ENCODE measurements around the gene ATXN7L1. TPM values are rescaled to one million over a fixed set of nuclear protein-coding genes. Genes with fewer than 3 reads are reported as not detected.

ATXN7L1 gene
- total RNA-seq, 4 donors from 2014 or later, result 5.9 to 21.2 (median 7.7) TPM

DNA sequence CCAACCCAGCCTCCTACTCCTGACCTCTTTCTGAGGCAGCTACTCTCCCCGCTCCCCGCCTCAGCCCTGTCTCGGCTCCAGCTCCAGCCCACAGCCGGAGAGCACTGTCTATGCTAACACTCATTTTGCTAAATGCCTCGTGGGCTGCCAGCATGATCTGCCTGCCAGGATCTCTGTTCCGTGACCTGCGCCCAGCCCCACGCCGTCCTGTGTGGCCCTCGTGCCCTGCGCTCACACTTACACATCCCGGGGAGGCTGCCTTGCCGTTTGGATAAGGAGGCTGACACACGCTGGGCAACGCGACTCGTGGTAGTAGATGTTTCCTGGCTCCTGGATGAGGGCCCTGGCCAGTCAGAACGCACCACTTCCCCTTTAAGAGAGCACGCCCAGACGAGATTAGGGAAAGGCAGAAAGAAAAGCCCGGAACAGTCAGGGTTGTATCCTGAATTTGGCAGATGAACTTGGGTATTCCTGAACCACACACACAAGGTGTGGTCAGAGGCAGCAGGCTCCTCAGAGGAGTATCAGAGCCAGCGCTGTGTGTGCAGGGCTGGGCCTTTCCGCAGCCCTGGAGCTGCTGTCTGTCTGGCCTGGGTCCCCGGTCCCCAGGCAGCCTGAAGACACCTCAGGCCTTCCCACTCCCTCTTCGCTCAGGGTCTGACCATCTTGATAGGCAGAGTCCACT lies 197.4 kb downstream of the ATXN7L1 start:
- peak; percentile 90 for ATAC-seq
- peak in 1 of 2 donors; percentile 42 for TF ChIP-seq POLR2A (IDR thresholded peaks at IDR 0.05)
- peak; percentile 94 for TF ChIP-seq POLR2AphosphoS5 (IDR thresholded peaks at IDR 0.05)
- TF ChIP-seq EP300 (IDR thresholded peaks at IDR 0.05), result no peak
- Histone ChIP-seq H3K9me3 (no peaks in the 10 kb centered on the region), H3K36me3 (no peaks in the 10 kb centered on the region), H3K4me3 (peak overlapping the region; percentile 16 to 51), H3K27ac (peak overlapping the region; percentile 18 to 87 (median 86)), H3K27me3 (no peaks in the 10 kb centered on the region), H3K4me1 (peaks cover 0 to 85% (median 20%) of the 10 kb centered on the region in 3 donors)
- 4 to 33% methylated on average over 3 to 7 of the region's 25 CpGs for WGBS, 2 donors (ENCODE audit: low coverage in 1 of 2)

DNA sequence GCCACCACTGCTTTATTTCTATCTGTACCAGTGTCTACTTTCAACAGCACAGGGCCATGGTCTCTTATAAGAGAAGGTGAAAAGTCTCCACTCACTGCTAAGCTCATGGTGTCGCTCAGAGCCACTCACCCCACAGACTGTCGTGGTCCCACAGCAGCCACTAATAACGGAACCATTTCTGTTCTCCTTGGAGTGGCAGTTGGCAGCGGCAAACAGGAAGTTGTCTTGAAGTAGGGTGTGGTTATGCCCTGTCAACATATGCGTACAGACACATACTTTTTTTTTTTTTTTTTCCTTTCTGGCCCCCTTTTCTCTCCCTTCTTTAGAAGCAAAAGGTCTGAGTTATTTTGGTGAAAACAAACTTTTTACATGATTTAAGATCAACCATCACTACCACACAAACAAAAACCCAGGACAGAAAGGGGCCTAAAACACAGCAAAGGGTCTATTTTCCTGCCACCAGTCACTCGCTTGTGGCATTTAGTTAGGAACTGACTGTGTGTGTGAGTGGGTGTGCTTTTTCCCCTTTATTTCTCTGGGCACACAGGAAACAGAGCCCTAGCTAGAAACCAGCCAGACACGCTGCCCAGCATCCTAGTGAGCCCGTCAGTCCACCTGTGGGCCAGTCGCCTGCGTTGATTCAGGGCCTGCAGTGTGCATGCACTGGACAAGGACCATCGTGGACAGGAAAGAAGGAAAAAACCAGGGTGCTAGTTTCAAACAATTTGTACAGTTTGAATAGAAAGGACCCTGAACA lies 198.4 kb downstream of the ATXN7L1 start:
- H3K36me3 ChIP-seq, result no peaks in the 10 kb centered on the region
- no peak for ATAC-seq
- peaks cover 0 to 91% (median 30%) of the 10 kb centered on the region in 3 donors for H3K4me1 ChIP-seq
- no peak for TF ChIP-seq POLR2AphosphoS5 (IDR thresholded peaks at IDR 0.05)
- no peak for TF ChIP-seq EP300 (IDR thresholded peaks at IDR 0.05)
- no peaks in the 10 kb centered on the region for H3K27me3 ChIP-seq
- WGBS, 2 donors (ENCODE audit: low coverage in 1 of 2), result 58 to 72% methylated on average over 4 to 10 of the region's 11 CpGs
- peak overlapping the region in 1 of 2 donors; percentile 51 for H3K4me3 ChIP-seq
- peak overlapping the region; percentile 18 to 87 (median 86) for H3K27ac ChIP-seq
- H3K9me3 ChIP-seq, result no peaks in the 10 kb centered on the region

DNA sequence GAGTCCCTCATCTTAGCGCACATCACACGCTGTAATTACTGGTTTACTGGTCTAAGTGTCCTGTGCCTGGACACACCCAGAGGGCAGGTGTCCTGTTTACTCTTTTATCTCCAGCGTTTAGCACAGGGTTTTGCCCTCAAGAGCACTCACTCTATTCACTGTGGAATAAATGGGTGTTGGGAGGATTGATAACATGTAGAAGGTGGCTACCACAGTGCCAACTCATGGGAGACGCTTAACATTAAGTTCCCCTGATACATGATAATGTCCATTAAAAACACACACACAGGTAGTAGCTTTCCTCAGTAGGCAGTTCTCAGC lies 199.0 kb downstream of the ATXN7L1 start:
- Histone ChIP-seq H3K27me3 (no peaks in the 10 kb centered on the region), H3K4me1 (peaks cover 0 to 91% (median 31%) of the 10 kb centered on the region in 3 donors), H3K4me3 (no peak overlapping the region), H3K36me3 (no peaks in the 10 kb centered on the region), H3K9me3 (no peaks in the 10 kb centered on the region), H3K27ac (peak overlapping the region in 3 of 4 donors; percentile 1 to 87 (median 20))
- no peak for ATAC-seq
- WGBS, 2 donors (ENCODE audit: low coverage in 1 of 2), result 80 to 100% methylated on average over 1 to 2 of the region's 4 CpGs
- TF ChIP-seq EP300 (IDR thresholded peaks at IDR 0.05) (no peak), POLR2A (IDR thresholded peaks at IDR 0.05) (no peak), POLR2AphosphoS5 (IDR thresholded peaks at IDR 0.05) (no peak)
- TF ChIP-seq, protein P1, sequence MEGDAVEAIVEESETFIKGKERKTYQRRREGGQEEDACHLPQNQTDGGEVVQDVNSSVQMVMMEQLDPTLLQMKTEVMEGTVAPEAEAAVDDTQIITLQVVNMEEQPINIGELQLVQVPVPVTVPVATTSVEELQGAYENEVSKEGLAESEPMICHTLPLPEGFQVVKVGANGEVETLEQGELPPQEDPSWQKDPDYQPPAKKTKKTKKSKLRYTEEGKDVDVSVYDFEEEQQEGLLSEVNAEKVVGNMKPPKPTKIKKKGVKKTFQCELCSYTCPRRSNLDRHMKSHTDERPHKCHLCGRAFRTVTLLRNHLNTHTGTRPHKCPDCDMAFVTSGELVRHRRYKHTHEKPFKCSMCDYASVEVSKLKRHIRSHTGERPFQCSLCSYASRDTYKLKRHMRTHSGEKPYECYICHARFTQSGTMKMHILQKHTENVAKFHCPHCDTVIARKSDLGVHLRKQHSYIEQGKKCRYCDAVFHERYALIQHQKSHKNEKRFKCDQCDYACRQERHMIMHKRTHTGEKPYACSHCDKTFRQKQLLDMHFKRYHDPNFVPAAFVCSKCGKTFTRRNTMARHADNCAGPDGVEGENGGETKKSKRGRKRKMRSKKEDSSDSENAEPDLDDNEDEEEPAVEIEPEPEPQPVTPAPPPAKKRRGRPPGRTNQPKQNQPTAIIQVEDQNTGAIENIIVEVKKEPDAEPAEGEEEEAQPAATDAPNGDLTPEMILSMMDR (IDR thresholded peaks at IDR 0.05), result no peak

DNA sequence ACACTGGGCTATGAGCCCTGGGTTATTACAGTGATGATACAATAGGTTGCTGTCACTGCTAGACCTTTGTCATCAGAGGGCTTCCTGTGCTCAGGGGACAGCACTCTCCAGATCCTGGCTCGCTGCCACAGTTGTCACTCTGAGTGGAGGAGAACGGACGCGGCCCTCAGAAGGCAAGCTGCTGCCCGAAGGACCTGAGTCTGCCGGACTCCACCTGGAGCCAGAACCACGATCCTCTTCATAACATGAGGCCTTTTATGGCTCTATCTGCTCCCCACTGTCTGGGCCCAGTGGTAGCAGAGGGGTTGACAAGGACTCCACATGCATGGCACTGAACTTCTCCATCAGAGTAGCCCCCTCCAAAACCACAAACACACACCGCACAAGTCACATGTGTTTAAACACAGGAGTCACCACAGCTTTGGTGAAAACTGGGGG lies 200.4 kb downstream of the ATXN7L1 start:
- TF ChIP-seq, protein P1 (IDR thresholded peaks at IDR 0.05), result no peak
- no peak for TF ChIP-seq EP300 (IDR thresholded peaks at IDR 0.05)
- no peak for TF ChIP-seq POLR2AphosphoS5 (IDR thresholded peaks at IDR 0.05)
- no peak for TF ChIP-seq POLR2A (IDR thresholded peaks at IDR 0.05)
- H3K4me3 ChIP-seq, result no peak overlapping the region
- 48% methylated on average over 4 of the region's 8 CpGs; no CpG with 5 or more reads in 1 of the 2 donors for WGBS, 2 donors (ENCODE audit: low coverage in 1 of 2)
- no peaks in the 10 kb centered on the region for H3K27me3 ChIP-seq
- H3K27ac ChIP-seq, result peak overlapping the region in 1 of 4 donors; percentile 16
- H3K9me3 ChIP-seq, result no peaks in the 10 kb centered on the region
- no peaks in the 10 kb centered on the region for H3K36me3 ChIP-seq
- ATAC-seq, result no peak
- peaks cover 0 to 89% (median 31%) of the 10 kb centered on the region in 3 donors for H3K4me1 ChIP-seq

DNA sequence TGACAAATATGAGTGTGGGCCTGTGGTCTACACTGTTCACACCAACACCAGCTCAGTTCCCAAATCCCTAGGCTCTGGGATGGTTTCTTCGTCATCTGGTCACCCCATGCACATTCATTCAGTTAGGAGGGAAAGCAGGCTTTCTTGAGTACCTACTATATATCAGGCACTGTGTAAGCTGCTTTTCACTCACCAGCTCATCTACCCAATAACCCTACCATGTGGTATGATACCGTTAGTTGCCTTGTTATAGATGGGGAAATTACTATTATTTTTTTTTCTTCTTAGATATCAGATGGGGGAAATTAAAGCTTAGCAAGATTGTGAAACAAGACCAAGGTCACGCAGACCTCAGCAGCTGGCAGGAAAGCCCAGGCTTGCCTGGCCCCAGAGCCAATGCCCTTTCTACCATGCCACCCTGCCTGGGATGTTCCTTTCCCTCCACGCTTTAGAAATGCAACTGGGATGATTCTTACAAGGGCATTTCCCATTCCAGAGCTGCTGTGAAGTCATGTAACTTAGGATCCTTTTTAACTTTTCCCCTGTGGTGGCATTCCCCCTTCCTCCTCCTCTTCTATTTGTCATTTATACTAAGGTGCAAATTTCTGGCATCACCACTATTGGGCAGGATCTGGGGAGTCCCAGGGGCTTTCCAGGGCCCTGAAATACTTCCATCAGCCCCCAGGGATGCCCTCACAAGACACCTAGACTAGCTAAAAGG lies 202.0 kb downstream of the ATXN7L1 start:
- Histone ChIP-seq H3K9me3 (no peaks in the 10 kb centered on the region), H3K27ac (peak overlapping the region in 3 of 4 donors; percentile 46 to 70 (median 54)), H3K4me1 (peaks cover 0 to 73% (median 25%) of the 10 kb centered on the region in 3 donors), H3K36me3 (no peaks in the 10 kb centered on the region), H3K4me3 (no peak overlapping the region), H3K27me3 (no peaks in the 10 kb centered on the region)
- no peak for ATAC-seq
- 74 to 86% methylated on average over 3 to 4 of the region's 4 CpGs for WGBS, 2 donors (ENCODE audit: low coverage in 1 of 2)
- TF ChIP-seq POLR2AphosphoS5 (IDR thresholded peaks at IDR 0.05) (no peak), POLR2A (IDR thresholded peaks at IDR 0.05) (no peak), EP300 (IDR thresholded peaks at IDR 0.05) (no peak)
- TF ChIP-seq, protein P1 (IDR thresholded peaks at IDR 0.05), result no peak

Data from gastroesophageal sphincter (tissue), 4 donors.